OCI-LY3 (cell line): ENCODE measurements around the gene SPIRE1.

ENCODE experiments used
- CTCF ChIP-seq: fragments of 200-600, 300-600 bp; sonication (generic); IDR thresholded peaks from 2 replicates; pipeline ENCODE4 v1.5.1; 2014; ENCODE audit warnings: antibody characterized with exemption, low read length, low read depth
- EZH2phosphoT487 ChIP-seq: fragments of 200-600 bp; shearing (Covaris generic); IDR thresholded peaks from 2 replicates; pipeline ENCODE4 v1.6.1; 2018; ENCODE audit warnings: antibody characterized with exemption, mixed run types, low read depth

- TF ChIP-seq CTCF (no peak), EZH2phosphoT487 (no peak)
These were observed 19.2 kb downstream of the SPIRE1 start for GRCh38 chr18:12638644-12639124.
